NCI-H2171 treated with DMSO at 0.1 percent for 48 hours (cell line): ENCODE results near the gene CENPB.
"Not testable (repeated sequence)": the region's sequence is repeated elsewhere in the genome, so short reads cannot be mapped to it uniquely, and the experiment has no call there.

Experiments
- DNase-seq: peaks from one replicate; lab custom pipeline; 2025; lab: John Stamatoyannopoulos, UW

Gene CENPB, protein sequence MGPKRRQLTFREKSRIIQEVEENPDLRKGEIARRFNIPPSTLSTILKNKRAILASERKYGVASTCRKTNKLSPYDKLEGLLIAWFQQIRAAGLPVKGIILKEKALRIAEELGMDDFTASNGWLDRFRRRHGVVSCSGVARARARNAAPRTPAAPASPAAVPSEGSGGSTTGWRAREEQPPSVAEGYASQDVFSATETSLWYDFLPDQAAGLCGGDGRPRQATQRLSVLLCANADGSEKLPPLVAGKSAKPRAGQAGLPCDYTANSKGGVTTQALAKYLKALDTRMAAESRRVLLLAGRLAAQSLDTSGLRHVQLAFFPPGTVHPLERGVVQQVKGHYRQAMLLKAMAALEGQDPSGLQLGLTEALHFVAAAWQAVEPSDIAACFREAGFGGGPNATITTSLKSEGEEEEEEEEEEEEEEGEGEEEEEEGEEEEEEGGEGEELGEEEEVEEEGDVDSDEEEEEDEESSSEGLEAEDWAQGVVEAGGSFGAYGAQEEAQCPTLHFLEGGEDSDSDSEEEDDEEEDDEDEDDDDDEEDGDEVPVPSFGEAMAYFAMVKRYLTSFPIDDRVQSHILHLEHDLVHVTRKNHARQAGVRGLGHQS

GRCh38 chr20:3786665-3787323 lies at the start of gene CENPB:
Gene CENPB, minus strand, starts transcription at chr20:3786740. Its CDS starts 257 bp downstream, at chr20:3786483.
- DNase-seq: peak; percentile 87

GRCh38 chr20:3836132-3836531 lies 49.6 kb upstream of the CENPB start:
- no peak for DNase-seq

DNA sequence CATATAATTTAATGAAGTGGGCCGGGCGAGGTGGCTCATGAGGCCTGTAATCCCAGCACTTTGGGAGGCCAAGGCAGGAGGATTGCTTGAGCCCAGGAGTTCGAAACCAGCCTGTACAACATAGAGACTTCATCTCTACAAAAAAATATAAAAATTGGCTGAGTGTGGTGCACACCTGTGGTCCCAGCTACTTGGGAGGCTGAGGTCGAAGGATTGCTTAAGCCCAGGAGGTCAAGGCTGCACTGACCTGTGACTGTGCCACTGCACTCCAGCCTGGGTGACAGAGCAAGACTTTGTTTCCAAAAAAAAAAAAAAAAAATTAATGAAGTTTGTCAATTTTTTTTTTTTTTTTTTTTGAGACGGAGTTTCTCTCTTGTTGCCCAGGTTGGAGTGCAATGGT lies 43.4 kb upstream of the CENPB start:
- not testable (repeated sequence) for DNase-seq

- no peak for DNase-seq
These were observed 42.3 kb upstream of the CENPB start for GRCh38 chr20:3828798-3829197.

- no peak for DNase-seq
These were observed 39.9 kb upstream of the CENPB start for GRCh38 chr20:3826420-3826819.

DNA sequence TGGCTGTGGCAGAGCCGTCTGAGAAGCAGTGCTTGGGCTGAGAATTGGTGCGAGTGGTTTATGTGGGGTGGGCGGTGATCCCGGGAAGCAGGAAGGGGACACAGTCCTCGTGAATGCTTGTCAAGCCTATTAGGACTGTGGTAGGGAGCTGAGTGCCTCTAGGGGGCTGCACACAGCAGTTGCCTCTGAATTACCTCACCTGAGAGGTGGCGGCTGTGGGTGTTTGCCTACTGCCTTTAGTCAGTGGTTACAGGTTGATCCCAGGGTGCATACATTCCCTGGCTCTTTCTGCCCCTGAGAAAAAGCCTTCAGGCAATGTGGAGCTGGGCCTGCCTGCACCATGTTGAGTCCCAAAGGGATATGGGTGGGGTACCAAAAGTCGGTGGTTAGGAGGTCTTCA lies 39.0 kb upstream of the CENPB start:
- no peak for DNase-seq

DNA sequence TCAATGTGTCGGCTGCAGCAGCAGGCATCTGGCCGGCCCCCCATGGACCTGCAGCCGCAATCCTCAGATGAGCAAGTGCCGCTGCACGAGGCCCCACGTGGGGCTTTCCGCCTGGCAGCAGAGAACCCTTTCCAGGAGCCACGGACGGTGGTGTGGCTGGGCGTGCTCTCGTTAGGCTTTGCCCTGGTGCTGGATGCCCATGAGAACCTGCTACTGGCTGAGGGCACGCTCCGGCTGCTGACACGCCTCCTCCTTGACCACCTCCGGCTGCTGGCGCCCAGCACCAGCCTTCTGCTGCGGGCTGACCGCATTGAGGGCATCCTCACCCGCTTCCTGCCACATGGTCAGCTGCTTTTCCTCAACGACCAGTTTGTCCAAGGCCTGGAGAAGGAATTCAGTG lies 37.3 kb upstream of the CENPB start:
- DNase-seq: no peak

DNA sequence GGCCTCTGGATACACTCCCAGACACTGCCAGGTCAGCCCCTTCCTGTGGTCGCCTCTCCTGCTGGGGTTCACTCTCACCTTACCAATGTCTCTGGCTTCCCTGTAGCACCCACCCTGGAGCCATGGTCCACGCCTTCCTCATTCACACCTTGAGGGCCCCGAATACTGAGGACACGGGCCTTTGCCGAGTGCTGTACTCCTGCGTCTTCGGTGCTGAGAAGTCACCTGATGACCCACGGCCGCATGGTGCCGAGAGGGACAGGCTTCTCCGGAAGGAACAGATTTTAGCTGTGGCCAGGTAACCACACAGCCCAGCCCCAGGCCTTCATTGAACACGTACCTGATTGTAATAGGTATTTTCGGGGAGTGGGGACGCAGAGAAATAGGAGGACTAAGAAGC lies 35.5 kb upstream of the CENPB start:
- no peak for DNase-seq

GRCh38 chr20:3820901-3821727 lies 34.6 kb upstream of the CENPB start:
- no peak for DNase-seq

- DNase-seq: peak; percentile 97
These were observed 33.7 kb upstream of the CENPB start, which contains the start of gene AP5S1 for GRCh38 chr20:3820048-3820900. Gene AP5S1, plus strand, starts transcription at chr20:3820547. Its CDS starts 1,571 bp downstream, at chr20:3822118.

DNA sequence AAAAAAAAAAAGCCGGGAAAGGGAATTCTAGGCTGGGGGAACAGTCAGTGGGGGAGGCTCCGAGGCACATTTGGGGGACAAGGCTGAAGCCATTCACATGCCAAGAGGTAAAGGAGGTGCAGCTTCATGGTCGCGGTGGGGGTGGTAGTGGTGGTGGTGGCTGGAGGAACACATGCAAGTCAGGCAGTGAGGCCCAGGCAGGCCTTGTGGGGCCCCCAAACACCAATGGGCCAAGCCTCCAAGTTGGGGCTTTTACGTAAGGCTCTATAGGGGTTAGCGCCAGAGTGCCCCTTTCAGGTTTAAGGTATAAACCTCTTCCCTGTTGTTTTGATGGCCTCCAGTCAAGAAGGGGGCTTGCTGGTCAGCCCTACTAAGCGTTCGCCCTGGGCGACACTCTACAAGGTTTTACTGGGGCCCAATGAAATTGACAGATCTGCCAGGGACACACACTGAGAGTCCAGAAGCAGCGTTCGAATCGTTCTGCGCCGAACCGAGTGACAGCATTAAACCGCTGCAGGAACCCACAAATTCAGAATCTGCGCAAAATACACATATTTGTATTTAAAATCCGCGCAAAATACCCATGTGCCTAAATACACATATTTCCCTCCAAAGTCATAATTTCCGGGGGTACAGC lies 33.0 kb upstream of the CENPB start:
- DNase-seq: no peak

DNA sequence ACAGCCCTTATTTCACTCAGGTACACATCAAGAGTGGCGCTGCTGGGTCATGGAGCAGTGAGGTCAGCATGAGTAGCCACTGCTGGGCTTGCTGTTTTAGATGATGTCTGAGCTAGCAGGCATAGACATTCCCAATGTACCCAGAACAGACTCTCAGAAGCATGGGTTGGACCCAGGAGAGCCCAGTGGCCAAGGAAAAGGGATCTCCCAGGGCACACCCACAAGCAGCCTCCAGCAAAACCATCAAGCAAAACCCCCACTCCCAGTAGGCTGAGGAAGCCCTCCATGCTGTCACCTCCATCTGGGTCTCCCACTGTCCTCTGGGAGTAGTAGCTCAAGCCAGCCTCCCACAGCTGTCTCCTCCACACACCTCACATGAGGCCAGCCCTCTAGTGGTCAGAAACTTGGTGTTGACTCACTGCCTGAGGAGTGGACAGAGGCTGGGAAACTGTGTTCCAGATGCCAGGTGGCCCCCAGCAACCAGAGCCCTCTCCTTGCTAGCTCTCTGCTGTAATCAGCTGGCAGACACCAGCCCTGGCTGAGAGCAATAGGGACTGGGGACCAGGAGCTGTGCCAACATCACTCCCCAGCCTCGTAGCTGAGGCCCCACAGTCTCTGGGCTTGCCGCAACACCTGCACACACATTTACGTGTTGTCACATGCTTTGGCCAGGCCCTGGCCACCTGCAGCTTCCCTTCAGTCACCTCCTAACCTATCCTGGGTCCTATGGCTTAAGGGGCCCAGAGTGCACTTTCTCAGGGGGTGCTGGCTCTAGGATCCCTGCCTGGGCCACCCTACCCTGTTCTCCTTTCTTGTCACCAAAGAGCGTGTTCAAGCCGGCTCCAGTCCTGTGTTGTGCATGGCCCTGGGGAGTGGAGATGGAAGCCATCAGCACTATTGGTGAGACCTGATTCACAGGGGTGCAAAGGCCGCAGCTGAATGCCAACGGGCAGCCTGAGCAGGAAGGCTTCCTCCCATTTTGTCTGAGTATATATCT lies 31.9 kb upstream of the CENPB start:
- peak; percentile 80 for DNase-seq

DNA sequence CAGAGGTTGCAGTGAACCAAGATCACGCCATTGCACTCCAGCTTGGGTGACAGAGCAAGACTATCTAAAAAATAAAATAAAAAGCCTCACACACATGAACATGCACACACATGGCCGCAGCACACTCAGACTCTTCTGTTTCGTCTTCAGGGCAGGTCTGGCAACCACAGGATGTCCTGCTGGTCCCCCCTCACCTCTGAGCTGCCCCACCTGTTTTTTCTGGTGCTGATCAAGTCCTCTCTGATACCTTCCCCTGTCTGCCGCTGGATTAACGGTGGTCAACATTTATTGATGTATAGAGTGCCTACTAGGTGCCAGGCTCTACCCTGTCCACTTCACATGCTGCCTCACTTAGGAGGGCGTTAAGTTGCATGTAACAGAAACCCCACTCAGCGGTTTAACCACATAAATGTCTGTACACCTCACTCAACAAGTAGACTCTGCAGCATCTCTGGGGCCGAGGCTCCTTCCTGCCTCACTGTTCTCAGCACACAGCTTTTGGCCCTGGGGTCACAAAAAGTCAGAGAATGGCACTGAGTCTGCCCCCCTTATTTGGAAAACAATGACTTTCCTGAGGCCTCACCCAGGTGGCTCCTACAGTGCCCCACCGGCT lies 29.3 kb upstream of the CENPB start:
- DNase-seq: no peak

- DNase-seq: no peak
These were observed 28.5 kb upstream of the CENPB start for GRCh38 chr20:3814928-3815495.

- DNase-seq: no peak
These were observed 27.5 kb upstream of the CENPB start for GRCh38 chr20:3813848-3814581.

DNA sequence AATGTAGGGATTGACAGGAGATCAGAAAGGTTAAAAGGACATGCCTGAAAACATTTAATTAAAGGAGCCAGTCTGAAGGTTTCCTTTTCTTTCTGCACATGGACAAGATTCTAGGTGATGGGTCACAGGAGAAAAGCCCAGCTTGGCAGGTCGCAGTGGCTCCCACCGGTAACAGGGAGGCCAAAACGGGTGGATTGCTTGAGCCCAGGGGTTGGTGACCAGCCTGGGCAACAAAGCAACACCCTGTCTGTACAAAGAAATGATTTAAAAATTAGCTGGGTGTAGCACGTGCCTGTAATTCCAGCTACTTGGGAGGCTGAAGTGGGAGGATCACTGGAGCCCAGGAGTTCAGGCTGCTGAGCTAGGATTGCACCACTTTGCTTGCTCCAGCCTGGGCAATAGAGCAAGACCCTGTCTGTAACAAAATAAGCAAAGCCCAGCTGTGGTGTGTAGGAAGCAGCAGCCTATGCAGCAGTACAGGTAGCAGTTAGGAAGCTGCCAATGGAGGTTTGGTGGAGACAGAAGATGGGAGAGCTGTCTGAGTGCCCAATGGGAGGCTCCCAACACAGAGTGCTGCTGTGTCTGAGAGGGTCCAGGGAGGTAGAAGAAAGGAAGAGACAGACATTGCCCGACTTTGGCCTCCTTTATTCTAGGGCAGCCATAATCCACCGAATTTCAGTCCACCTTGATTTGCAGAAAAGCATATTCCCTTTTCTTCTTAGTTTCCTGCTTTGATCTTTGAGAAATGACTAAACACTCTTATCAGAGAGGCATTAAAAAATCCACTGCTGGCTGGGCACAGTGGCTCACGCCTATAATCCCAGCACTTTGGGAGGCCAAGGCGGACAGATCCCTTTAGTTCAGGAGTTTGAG lies 26.7 kb upstream of the CENPB start:
- no peak for DNase-seq

DNA sequence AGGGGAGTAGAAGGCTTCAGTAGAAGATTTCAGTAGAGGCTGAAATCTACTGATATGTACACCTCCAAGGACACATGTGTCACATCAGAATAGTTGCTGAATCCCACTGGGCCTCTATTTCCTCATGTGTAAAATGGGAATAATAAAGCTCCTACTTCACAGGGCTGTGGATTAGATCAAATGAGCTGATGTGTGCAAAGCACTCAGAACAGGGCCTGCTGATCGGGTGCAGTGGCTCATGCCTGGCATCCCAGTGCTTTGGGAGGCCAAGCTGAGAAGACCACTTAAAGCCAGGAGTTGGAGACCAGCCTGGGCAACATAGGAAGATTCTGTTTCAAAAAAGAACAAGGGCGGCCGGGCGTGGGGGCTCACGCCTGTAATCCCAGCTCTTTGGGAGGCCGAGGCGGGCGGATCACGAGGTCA lies 25.7 kb upstream of the CENPB start:
- no peak for DNase-seq
